OCI-M2 (cell line): ENCODE data around the gene PLAGL2.

Experiments used
- DNase-seq: peaks from one replicate; lab custom pipeline; 2025; ENCODE audit not compliant: unreplicated experiment; lab: John Stamatoyannopoulos, UW

The PLAGL2 gene

DNA sequence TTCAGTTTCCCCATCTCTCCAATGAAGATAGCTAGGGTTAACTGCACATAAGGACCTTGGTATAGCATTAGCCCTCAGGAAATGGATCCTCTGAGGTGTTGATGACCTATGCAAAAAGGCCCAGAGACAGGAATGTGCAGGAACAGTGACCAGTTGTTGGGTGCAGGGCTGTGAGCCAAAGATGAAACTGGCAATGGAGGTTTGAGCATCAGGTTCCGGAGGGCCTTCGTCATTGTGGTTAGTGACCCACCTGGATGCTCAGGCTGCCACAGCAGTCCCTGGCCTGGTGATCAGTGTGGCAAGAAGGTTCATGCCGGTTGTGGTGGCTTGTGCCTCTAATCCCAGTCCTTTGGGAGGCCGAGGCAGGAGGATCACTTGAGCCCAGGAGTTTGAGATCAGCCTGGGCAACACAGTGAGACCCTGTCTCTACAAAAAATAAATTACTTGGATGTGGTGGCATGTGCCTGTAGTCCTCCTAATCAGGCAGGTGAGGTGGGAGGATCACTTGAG lies 54.3 kb downstream of the PLAGL2 start:
- no peak for DNase-seq

DNA sequence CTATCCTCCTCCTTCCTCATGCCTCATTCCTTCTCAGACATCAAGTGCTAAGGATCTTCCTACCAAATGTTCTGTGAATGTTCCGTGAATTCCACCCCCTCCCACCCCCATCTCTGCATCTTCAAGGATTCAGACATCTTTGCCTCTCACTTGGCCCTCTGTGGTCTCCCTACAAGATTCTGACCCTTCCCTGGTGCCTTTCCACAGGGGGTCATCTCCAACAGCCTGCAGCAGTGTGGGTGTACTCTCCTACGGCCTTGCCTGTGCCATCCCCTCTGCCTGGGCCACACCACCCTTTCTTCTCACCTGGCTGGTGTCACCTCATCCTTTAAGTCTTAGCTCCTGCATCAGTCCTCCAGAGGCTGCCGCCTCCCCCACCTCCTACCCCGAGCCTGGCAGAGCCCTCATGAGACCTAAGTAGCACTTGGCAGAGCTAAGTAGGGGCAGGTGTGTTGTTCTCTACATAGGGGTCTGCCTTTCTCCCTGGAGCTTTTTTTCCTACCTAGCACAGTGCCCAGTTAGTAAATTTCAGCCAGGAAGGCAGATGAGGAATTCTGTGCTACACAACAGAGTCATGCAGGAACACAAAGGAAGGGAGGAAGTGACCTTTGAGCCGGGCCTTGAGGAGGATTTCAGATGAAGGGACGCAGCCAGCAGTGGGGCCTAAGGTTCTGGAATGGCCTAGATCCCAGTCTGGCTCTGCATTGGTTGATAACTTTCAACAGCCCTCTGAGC lies 55.0 kb downstream of the PLAGL2 start:
- no peak for DNase-seq

DNA sequence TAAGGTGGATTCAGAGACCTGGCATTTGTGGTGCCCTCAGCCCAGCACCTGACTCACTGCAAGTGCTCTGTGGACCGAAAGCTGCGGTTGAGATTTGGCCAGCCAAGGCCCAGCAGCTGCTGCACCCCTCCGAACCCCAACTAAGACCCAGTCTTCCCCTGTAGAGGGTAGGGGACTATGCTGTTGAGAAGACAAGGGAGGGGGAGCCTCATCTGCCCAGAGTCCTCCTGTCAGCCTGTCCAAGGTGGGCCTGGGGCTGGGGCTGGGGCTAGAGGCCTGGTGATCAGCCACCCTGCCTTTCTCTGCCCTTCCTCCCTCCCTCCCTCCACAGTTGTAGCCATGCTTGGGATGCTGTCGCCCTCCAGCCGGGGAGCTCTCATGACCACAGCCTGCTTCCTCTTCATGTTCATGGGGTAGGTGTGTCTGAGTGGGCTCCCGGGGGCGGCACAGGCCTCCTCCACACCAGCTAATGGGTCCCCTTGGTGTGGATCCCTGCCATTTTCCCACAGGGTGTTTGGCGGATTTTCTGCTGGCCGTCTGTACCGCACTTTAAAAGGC lies 57.2 kb downstream of the PLAGL2 start:
- DNase-seq: no peak

DNA sequence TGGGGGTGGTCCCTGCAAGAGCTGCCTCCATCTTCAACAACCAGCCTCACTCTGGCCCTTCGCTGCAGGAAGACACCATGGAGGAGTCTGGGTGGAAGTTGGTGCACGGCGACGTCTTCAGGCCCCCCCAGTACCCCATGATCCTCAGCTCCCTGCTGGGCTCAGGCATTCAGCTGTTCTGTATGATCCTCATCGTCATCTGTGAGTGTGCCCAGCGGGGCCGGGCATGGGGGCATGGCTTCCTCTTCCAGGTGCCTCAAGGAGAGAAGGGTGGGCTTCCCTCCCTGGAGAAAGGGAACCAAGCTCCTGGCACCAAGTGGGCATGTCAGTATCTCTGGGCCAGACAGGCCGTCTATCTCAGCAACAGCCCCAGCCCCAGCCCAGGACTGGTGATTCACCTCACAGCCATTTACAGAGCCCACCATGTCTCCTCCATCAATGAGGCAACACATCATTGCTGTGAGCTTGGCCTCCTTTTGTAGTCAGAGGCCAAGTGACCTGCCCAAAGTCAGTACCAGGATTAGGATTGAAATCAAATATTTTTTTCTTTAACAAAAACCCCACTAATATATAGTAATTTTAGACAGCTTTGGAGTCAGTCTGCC lies 57.9 kb downstream of the PLAGL2 start:
- DNase-seq: no peak

DNA sequence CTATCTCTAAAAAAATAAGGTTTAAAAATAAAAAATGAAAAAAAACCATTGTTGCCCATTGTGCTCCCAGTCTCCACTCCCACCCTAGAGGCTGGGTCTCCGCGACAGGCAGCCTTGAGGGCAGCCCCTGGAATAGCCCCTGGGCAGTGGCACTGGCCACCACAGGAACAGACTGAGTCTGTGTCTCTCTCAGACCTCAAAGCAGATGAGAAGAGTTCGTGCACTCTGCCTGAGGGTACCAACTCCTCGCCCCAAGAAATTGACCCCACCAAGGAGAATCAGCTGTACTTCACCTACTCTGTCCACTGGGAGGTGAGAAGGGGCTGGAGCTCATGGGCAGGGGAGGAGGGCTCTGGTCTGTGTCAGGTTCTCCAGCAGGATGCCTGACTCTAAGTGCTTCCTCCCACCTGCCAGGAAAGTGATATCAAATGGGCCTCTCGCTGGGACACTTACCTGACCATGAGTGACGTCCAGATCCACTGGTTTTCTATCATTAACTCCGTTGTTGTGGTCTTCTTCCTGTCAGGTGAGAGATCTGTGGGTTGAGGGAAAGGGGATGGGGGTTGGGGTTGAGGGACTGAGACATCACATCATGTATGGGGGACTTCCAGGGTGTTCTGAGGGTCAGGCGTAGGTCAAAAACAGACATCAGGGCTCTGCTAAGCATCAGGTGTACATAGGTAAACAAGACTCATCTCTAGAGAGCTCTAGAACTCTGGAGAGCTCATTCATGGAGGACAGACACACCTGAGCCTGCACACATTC lies 62.5 kb downstream of the PLAGL2 start:
- DNase-seq: no peak

DNA sequence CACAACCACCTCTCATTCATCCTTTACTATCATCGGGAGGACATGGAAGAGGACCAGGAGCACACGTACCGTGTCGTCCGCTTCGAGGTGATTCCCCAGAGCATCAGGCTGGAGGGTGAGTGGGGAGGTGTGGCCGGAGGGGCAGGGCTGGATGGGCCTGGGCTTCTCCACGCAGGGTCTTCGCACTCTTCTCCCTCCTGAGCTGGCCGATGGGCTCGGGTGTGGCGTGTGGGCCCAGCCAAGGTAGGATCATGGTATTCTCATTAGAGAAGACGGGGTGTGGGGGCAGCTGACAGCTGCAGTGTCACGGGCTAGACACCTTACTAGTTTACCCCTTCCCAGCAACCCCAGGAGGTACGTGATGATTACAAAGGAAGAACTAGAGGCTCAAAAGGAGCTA lies 64.6 kb downstream of the PLAGL2 start:
- no peak for DNase-seq
